HepG2 (cell line): Measurements from ENCODE around the gene ZNF383. TPM values are rescaled to one million over a fixed set of nuclear protein-coding genes. Genes with fewer than 3 reads are reported as not detected.

Experiments used
- ATAC-seq: fragments of 200-7000 bp; cut with Tn5 transposase; 3 replicates; pipeline ENCODE4 v1.9.1; 2020; ENCODE audit warnings: mild to moderate bottlenecking, moderate library complexity
- BruUV-seq: library from RNA; stranded (reverse); fragments of 400-500 nt; replicated peaks from 2 replicates; lab custom pipeline; 2021; lab: Mats Ljungman, UMichigan
- CTCF ChIA-PET: fragments of 300-600 bp; formaldehyde crosslinking; extraction: SDS; loops from one replicate; lab custom pipeline; 2021; ENCODE audit warnings: low total read pairs, inconsistent platforms, low intra/inter-chr PET ratio; lab: Yijun Ruan, JAX
- POLR2A ChIA-PET: fragments of 350-600 bp; sonication (Branson Sonifier 250); formaldehyde crosslinking; loops from one replicate; lab custom pipeline; 2020; ENCODE audit warnings: antibody characterized with exemption, inconsistent platforms; lab: Yijun Ruan, JAX
- DNase-seq: peaks from one replicate; pipeline ENCODE4 v3.0.0-alpha.2; 2015; ENCODE audit warnings: low spot score
- FAIRE-seq: peaks from 3 replicates; lab custom pipeline; 2011; peaks lifted over from hg19 to GRCh38; lab: Jason Lieb, UNC
- H2AFZ ChIP-seq: one replicate; pipeline ENCODE4 v1.6.1; 2011; ENCODE audit warnings: low read length, inconsistent platforms
- H3K27ac ChIP-seq: fragments of 300-600 bp; 3 replicates; pipeline ENCODE4 v1.8.0; 2011; ENCODE audit warnings: mixed run types, mild to moderate bottlenecking, mixed read lengths, low read length, inconsistent platforms; ENCODE audit not compliant: insufficient read depth; ENCODE audit errors: extremely low read length
- H3K27me3 ChIP-seq, 2 experiments: fragments of 200-600 bp in 1 of 2; 2 replicates in 1 of 2; 3 replicates in 1 of 2; pipeline versions ENCODE4 v1.6.0 to v1.8.0; 2011; ENCODE audit warnings: low read length in 2 of 2, mild to moderate bottlenecking in 2 of 2, moderate library complexity in 2 of 2, inconsistent platforms in 1 of 2; ENCODE audit not compliant: insufficient read depth in 2 of 2, control insufficient read depth in 1 of 2
- H3K36me3 ChIP-seq, 2 experiments: fragments of 200-600 bp in 1 of 2; replicated peaks in 1 of 2; 2 replicates in 1 of 2; 3 replicates in 1 of 2; pipeline versions ENCODE4 v1.5.1 to v1.8.0; 2011; ENCODE audit warnings: low read length in 2 of 2, inconsistent platforms in 1 of 2; ENCODE audit not compliant: insufficient read depth in 2 of 2, control insufficient read depth in 1 of 2
- H3K4me1 ChIP-seq: 2 replicates; pipeline ENCODE4 v1.5.1; 2012; ENCODE audit warnings: low read length, inconsistent platforms; ENCODE audit not compliant: insufficient read depth
- H3K4me2 ChIP-seq: 2 replicates; pipeline ENCODE4 v1.6.0; 2011; ENCODE audit warnings: low read depth, low read length, inconsistent platforms
- H3K4me3 ChIP-seq, 3 experiments: fragments of 200-600 bp in 1 of 3; sonication (generic), shearing (Covaris generic) in 1 of 3; replicated peaks in 1 of 3; 2 replicates each; pipeline ENCODE4 v1.5.1; 2011 to 2016; ENCODE audit warnings: low read length in 3 of 3, inconsistent platforms in 2 of 3, low read depth in 2 of 3, mild to moderate bottlenecking in 2 of 3, control low read depth in 1 of 3, mixed read lengths in 1 of 3; ENCODE audit not compliant: insufficient read depth in 1 of 3
- H3K79me2 ChIP-seq: one replicate; pipeline ENCODE4 v1.6.1; 2011; ENCODE audit warnings: low read length, inconsistent platforms; ENCODE audit not compliant: insufficient read depth
- H3K9ac ChIP-seq: 2 replicates; pipeline ENCODE4 v1.6.0; 2011; ENCODE audit warnings: mild to moderate bottlenecking, low read depth, low read length, inconsistent platforms; ENCODE audit not compliant: insufficient read depth
- H3K9me3 ChIP-seq: 2 replicates; pipeline ENCODE4 v1.5.1; 2012; ENCODE audit warnings: mild to moderate bottlenecking, low read length
- H4K20me1 ChIP-seq: 2 replicates; pipeline ENCODE4 v1.6.0; 2011; ENCODE audit warnings: inconsistent platforms, mild to moderate bottlenecking, low read length, moderate library complexity; ENCODE audit not compliant: insufficient read depth
- ATF7 ChIP-seq, 2 experiments: fragments of 450-650 bp in 1 of 2; sonication (generic) in 1 of 2; formaldehyde crosslinking in 1 of 2; IDR thresholded peaks; 2 replicates each; pipeline versions ENCODE4 v1.4.0 to v1.6.1; 2016 to 2020; ENCODE audit warnings: antibody characterized with exemption in 1 of 2, mild to moderate bottlenecking in 1 of 2, missing genetic modification reagents in 1 of 2
- HOXA5 ChIP-seq: sonication (generic); formaldehyde crosslinking; IDR thresholded peaks from 2 replicates; pipeline ENCODE4 v1.4.0; 2020; ENCODE audit warnings: missing genetic modification reagents
- KMT2B ChIP-seq: IDR thresholded peaks from 2 replicates; pipeline ENCODE4 v1.6.1; 2016; ENCODE audit warnings: missing genetic modification reagents, missing compliant biosample characterization
- PAWR ChIP-seq: sonication (generic); formaldehyde crosslinking; IDR thresholded peaks from 2 replicates; pipeline ENCODE4 v1.4.0; 2020; ENCODE audit warnings: missing genetic modification reagents, mild to moderate bottlenecking, borderline replicate concordance
- PPARG ChIP-seq: conservative IDR thresholded peaks from 2 replicates; pipeline ENCODE4 v1.6.1; 2016; ENCODE audit warnings: missing biosample characterization, missing genetic modification reagents
- STAG1 ChIP-seq: sonication (generic); formaldehyde crosslinking; IDR thresholded peaks from 2 replicates; pipeline ENCODE4 v1.4.0; 2020; ENCODE audit warnings: missing genetic modification reagents
- WIZ ChIP-seq: sonication (generic); formaldehyde crosslinking; IDR thresholded peaks from 2 replicates; pipeline ENCODE4 v1.5.1; 2020; ENCODE audit warnings: mild to moderate bottlenecking, missing genetic modification reagents
- ZBTB20 ChIP-seq: sonication (generic); formaldehyde crosslinking; IDR thresholded peaks from 2 replicates; pipeline ENCODE4 v1.8.1; 2023; ENCODE audit warnings: missing genetic modification reagents, low read depth, mild to moderate bottlenecking, borderline replicate concordance
- ZBTB38 ChIP-seq: sonication (generic); formaldehyde crosslinking; IDR thresholded peaks from 2 replicates; pipeline ENCODE4 v1.5.1; 2020; ENCODE audit warnings: mild to moderate bottlenecking, missing genetic modification reagents
- ZNF598 ChIP-seq: sonication (generic); formaldehyde crosslinking; IDR thresholded peaks from 2 replicates; pipeline ENCODE4 v1.5.1; 2020; ENCODE audit warnings: mild to moderate bottlenecking, missing genetic modification reagents, borderline replicate concordance
- ZNF839 ChIP-seq: sonication (generic); formaldehyde crosslinking; IDR thresholded peaks from 2 replicates; pipeline ENCODE4 v1.4.0; 2020; ENCODE audit warnings: missing genetic modification reagents, mild to moderate bottlenecking, borderline replicate concordance
- WGBS: methylation state at CpG from one replicate; pipeline ENCODE4 v1.1.6; 2017; ENCODE audit warnings: low lambda C conversion rate; 5-methylcytosine and 5-hydroxymethylcytosine counted together
- in situ Hi-C: cut with HindIII; loops from 2 replicates; pipeline ENCODE4 v1.10.0; 2017; ENCODE audit warnings: low pct_unique_long_range_greater_than_20kb; ENCODE audit not compliant: extremely low pct_ligation_motif_present
- intact Hi-C: fragments of 100-400 bp; cut with micrococcal nuclease; formaldehyde crosslinking; loops from one replicate; pipeline ENCODE4 v1.10.0; 2022; ENCODE audit not compliant: unreplicated experiment
- polyA plus RNA-seq, 8 experiments: library from polyadenylated mRNA; depleted of rRNA in 3 of 8; stranded (reverse) in 7 of 8; unstranded in 1 of 8; fragments of >200 nt; fragmentation: Illumina TruSeq in 4 of 8; extraction: Trizol in 4 of 8; gene quantifications; 2 replicates each; pipeline versions ENCODE4 v1.2.1 to v1.2.3, GENCODE V29; 2011 to 2016; ENCODE audit warnings: low read depth in 4 of 8, missing spikeins in 1 of 8, mixed read lengths in 1 of 8; ENCODE audit not compliant: insufficient read depth in 1 of 8
- total RNA-seq, 5 experiments: library from RNA; depleted of rRNA; stranded (reverse); fragments of >200 nt; fragmentation: Illumina TruSeq; extraction: Trizol; gene quantifications; 2 replicates each; pipeline ENCODE4 v1.2.3, GENCODE V29; 2016; ENCODE audit warnings: low read depth in 1 of 5
- TF ChIP-seq, protein P1 (sequence below): sonication (generic); formaldehyde crosslinking; IDR thresholded peaks from 2 replicates; pipeline ENCODE4 v1.5.0; 2020; ENCODE audit warnings: mild to moderate bottlenecking, missing genetic modification reagents, moderate library complexity
- TF ChIP-seq, protein P2 (sequence below): sonication (generic); formaldehyde crosslinking; IDR thresholded peaks from 2 replicates; pipeline ENCODE4 v1.8.0; 2022; ENCODE audit warnings: missing genetic modification reagents, low read depth, mild to moderate bottlenecking, borderline replicate concordance
- TF ChIP-seq, protein P3 (sequence below): sonication (generic); formaldehyde crosslinking; IDR thresholded peaks from 2 replicates; pipeline ENCODE4 v1.4.0; 2020; ENCODE audit warnings: missing genetic modification reagents

The ZNF383 gene
- total and polyA plus RNA-seq, 2 of the 13 experiments (the other 11 are each of a cell fraction or from before 2014, with no cell fraction given) = 2.6 to 4.1 TPM

DNA sequence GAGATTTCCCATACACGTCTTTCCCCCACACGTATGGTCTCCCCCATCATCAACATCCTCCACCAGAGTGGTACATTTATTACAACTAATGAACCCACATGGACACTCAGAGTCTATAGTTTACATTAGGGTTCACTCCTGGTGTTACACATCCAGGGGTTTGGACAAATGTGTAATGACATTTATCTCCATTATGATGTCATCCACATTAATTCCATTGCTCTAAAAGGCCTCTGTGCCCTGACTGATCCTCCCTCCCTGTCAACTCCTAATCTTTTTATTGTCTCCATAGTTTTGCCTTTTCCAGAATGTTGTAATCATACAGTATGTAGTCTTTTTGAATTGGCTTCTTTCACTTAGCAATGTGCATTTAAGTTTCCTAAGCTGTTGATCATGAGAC lies 8.2 kb downstream of the ZNF383 start:
- H3K4me3 ChIP-seq = no peak overlapping the region
- POLR2A ChIA-PET = no interaction called here
- no peaks in the 10 kb centered on the region for H3K79me2 ChIP-seq
- H3K27me3 ChIP-seq = no peaks in the 10 kb centered on the region
- intact Hi-C loops (no loop called here), in situ Hi-C loops (no loop called here)
- no peaks in the 10 kb centered on the region for H4K20me1 ChIP-seq
- H3K36me3 ChIP-seq = peaks cover 5 to 28% of the 10 kb centered on the region in 2 experiments; a peak in 4 of 5 replicates
- no peak overlapping the region for H3K27ac ChIP-seq
- DNase-seq (no peak), FAIRE-seq (no peak), ATAC-seq (no peak)
- CTCF ChIA-PET = no interaction called here
- H2AFZ ChIP-seq = no peak overlapping the region
- no TSS peak for BruUV-seq
- no peak overlapping the region for H3K9ac ChIP-seq
- 98% methylated on average over 2 of the region's 2 CpGs for WGBS
- peaks cover 26% of the 10 kb centered on the region for H3K9me3 ChIP-seq
- TF ChIP-seq HOXA5 (CRISPR knock-in tag) = no peak
- peak; percentile 84 for TF ChIP-seq ATF7 (IDR thresholded peaks at IDR 0.05)
- TF ChIP-seq ATF7 (CRISPR knock-in tag; IDR thresholded peaks at IDR 0.05) = no peak
- no peak overlapping the region for H3K4me2 ChIP-seq
- no peaks in the 10 kb centered on the region for H3K4me1 ChIP-seq

DNA sequence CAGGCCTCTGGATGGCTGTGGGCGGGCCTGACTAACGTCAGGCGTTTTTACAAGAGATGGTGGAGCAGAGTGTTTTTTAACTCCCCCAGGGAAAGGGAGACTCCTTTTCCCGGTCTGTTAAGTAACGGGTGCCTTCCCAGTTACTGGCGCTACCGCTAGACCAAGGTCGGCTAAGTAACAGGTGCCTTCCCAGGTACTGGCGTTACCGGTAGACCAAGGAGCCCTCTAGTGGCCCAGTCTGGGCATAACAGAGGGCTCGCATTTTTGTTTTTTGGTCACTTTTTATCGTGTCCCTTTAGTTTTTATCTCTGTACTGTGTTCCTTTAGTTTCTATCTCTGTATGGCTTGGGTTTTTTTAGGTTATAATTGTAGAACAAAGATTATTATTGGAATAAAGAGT lies 10.0 kb downstream of the ZNF383 start:
- Histone ChIP-seq H4K20me1 (no peaks in the 10 kb centered on the region), H3K27ac (no peak overlapping the region), H3K4me1 (no peaks in the 10 kb centered on the region), H3K9ac (no peak overlapping the region), H3K27me3 (no peaks in the 10 kb centered on the region), H3K79me2 (no peaks in the 10 kb centered on the region), H3K36me3 (peaks cover 5 to 33% of the 10 kb centered on the region in 2 experiments; a peak in 4 of 5 replicates), H3K9me3 (peaks cover 30% of the 10 kb centered on the region), H3K4me2 (no peak overlapping the region), H3K4me3 (no peak overlapping the region), H2AFZ (no peak overlapping the region)
- 96% methylated on average over 12 of the region's 12 CpGs for WGBS
- no peak for DNase-seq
- FAIRE-seq = no peak
- ChIA-PET POLR2A (no interaction called here), CTCF (no interaction called here)
- intact Hi-C loops = no loop called here
- no peak for ATAC-seq
- in situ Hi-C loops = no loop called here
- BruUV-seq = no TSS peak
- TF ChIP-seq STAG1 (CRISPR knock-in tag) (peak; percentile 49), KMT2B (CRISPR knock-in tag) (no peak), PAWR (CRISPR knock-in tag) (no peak), WIZ (CRISPR knock-in tag) (no peak), ZNF598 (no peak), ZBTB20 (no peak), ZBTB38 (CRISPR knock-in tag) (no peak), PPARG (no peak), ZNF839 (CRISPR knock-in tag) (no peak)
- TF ChIP-seq, protein P1, sequence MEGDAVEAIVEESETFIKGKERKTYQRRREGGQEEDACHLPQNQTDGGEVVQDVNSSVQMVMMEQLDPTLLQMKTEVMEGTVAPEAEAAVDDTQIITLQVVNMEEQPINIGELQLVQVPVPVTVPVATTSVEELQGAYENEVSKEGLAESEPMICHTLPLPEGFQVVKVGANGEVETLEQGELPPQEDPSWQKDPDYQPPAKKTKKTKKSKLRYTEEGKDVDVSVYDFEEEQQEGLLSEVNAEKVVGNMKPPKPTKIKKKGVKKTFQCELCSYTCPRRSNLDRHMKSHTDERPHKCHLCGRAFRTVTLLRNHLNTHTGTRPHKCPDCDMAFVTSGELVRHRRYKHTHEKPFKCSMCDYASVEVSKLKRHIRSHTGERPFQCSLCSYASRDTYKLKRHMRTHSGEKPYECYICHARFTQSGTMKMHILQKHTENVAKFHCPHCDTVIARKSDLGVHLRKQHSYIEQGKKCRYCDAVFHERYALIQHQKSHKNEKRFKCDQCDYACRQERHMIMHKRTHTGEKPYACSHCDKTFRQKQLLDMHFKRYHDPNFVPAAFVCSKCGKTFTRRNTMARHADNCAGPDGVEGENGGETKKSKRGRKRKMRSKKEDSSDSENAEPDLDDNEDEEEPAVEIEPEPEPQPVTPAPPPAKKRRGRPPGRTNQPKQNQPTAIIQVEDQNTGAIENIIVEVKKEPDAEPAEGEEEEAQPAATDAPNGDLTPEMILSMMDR = peak; percentile 44
- TF ChIP-seq, protein P2, sequence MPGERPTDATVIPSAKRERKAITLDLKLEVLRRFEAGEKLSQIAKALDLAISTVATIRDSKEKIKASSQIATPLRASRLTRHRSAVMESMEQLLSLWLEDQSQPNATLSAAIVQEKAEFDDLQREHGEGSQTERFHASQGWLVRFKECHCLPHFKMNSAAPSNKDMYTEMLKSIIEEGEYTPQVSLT (CRISPR knock-in tag) = no peak
- TF ChIP-seq, protein P3, sequence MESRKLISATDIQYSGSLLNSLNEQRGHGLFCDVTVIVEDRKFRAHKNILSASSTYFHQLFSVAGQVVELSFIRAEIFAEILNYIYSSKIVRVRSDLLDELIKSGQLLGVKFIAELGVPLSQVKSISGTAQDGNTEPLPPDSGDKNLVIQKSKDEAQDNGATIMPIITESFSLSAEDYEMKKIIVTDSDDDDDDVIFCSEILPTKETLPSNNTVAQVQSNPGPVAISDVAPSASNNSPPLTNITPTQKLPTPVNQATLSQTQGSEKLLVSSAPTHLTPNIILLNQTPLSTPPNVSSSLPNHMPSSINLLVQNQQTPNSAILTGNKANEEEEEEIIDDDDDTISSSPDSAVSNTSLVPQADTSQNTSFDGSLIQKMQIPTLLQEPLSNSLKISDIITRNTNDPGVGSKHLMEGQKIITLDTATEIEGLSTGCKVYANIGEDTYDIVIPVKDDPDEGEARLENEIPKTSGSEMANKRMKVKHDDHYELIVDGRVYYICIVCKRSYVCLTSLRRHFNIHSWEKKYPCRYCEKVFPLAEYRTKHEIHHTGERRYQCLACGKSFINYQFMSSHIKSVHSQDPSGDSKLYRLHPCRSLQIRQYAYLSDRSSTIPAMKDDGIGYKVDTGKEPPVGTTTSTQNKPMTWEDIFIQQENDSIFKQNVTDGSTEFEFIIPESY (CRISPR knock-in tag) = peak; percentile 74; the same call in 1 of the 2 replicates
